NB4 (cell line): Measurements from ENCODE around the gene PDE4B.

Experiments used
- MAX ChIP-seq: IDR thresholded peaks from 2 replicates; pipeline ENCODE4 v1.6.1; 2011; ENCODE audit warnings: low read depth, low read length
- POLR2A ChIP-seq: IDR thresholded peaks from 2 replicates; pipeline ENCODE4 v1.6.1; 2011; ENCODE audit warnings: mild to moderate bottlenecking; ENCODE audit not compliant: insufficient read length; ENCODE audit errors: extremely low read depth
- TF ChIP-seq, protein P1 (sequence below): IDR thresholded peaks from one replicate; pipeline ENCODE4 v1.5.1; 2012; ENCODE audit warnings: low read depth, low read length

DNA sequence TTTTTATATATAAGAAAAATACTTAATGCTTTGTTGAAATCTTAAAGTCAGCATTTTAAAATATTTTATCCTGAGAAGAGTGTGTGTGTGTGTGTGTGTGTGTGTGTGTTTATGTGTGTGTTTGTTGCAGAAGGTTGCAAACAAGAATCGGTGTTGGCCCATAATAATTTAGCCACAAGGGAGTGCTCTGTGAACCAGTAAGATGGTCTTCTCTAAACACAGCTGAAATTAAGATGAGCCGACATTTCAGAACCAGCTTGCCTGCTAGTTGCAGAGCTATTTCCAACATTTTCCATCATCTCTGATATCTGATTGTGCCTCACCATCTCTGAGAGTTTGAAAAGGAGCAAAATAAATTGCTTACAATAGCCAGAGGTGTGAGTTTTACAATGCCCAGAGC lies 582.4 kb downstream of the PDE4B start:
- TF ChIP-seq, protein P1, sequence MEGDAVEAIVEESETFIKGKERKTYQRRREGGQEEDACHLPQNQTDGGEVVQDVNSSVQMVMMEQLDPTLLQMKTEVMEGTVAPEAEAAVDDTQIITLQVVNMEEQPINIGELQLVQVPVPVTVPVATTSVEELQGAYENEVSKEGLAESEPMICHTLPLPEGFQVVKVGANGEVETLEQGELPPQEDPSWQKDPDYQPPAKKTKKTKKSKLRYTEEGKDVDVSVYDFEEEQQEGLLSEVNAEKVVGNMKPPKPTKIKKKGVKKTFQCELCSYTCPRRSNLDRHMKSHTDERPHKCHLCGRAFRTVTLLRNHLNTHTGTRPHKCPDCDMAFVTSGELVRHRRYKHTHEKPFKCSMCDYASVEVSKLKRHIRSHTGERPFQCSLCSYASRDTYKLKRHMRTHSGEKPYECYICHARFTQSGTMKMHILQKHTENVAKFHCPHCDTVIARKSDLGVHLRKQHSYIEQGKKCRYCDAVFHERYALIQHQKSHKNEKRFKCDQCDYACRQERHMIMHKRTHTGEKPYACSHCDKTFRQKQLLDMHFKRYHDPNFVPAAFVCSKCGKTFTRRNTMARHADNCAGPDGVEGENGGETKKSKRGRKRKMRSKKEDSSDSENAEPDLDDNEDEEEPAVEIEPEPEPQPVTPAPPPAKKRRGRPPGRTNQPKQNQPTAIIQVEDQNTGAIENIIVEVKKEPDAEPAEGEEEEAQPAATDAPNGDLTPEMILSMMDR = no peak
- TF ChIP-seq POLR2A = no peak
- TF ChIP-seq MAX = no peak
